IMR-90 (cell line): Measurements from ENCODE around the gene SLC22A12. TPM values are rescaled to one million over a fixed set of nuclear protein-coding genes. Genes with fewer than 3 reads are reported as not detected.

Experiments used
- ATAC-seq: fragments of 200-7000 bp; cut with Tn5 transposase; 2 replicates; pipeline ENCODE4 v1.9.1; 2020; ENCODE audit warnings: low read depth, mild to moderate bottlenecking, moderate library complexity
- BruUV-seq: library from RNA; stranded (reverse); fragments of 400-500 nt; replicated peaks from 2 replicates; lab custom pipeline; 2021; lab: Mats Ljungman, UMichigan
- CTCF ChIA-PET: fragments of 300-600 bp; formaldehyde crosslinking; extraction: SDS; loops from one replicate; lab custom pipeline; 2021; ENCODE audit warnings: antibody characterized with exemption; lab: Yijun Ruan, JAX
- POLR2A ChIA-PET: fragments of 300-600 bp; sonication (Branson Sonifier 250); formaldehyde crosslinking; loops from one replicate; lab custom pipeline; 2022; ENCODE audit warnings: antibody characterized with exemption; ENCODE audit not compliant: unreplicated experiment; lab: Charles Lee
- DNase-seq: peaks from one replicate; pipeline ENCODE4 v3.0.0; 2013
- H2AFZ ChIP-seq: replicated peaks from 2 replicates; pipeline ENCODE3; 2013; ENCODE audit warnings: low read length, mild to moderate bottlenecking; ENCODE audit not compliant: poor library complexity
- H2AK5ac ChIP-seq: 2 replicates; pipeline ENCODE4 v1.6.1; 2013; ENCODE audit warnings: low read depth, low read length, inconsistent platforms
- H2AK9ac ChIP-seq: replicated peaks from 2 replicates; pipeline ENCODE3; 2013; ENCODE audit warnings: mild to moderate bottlenecking, low read depth, low read length, moderate library complexity; ENCODE audit not compliant: poor library complexity
- H2BK120ac ChIP-seq: 2 replicates; pipeline ENCODE4 v1.6.1; 2013; ENCODE audit warnings: low read depth, low read length, inconsistent platforms
- H2BK15ac ChIP-seq: 3 replicates; pipeline ENCODE4 v1.6.1; 2013; ENCODE audit warnings: low read depth, low read length, inconsistent platforms
- H2BK20ac ChIP-seq: 2 replicates; pipeline ENCODE4 v1.6.1; 2013; ENCODE audit warnings: low read depth, mild to moderate bottlenecking, inconsistent platforms, low read length, moderate library complexity
- H2BK5ac ChIP-seq: 2 replicates; pipeline ENCODE4 v1.6.1; 2013; ENCODE audit warnings: mild to moderate bottlenecking, low read depth, low read length, inconsistent platforms; ENCODE audit not compliant: poor library complexity, severe bottlenecking
- H3K14ac ChIP-seq: replicated peaks from 2 replicates; pipeline ENCODE4 v1.6.1; 2013; ENCODE audit warnings: low read depth, low read length, inconsistent platforms
- H3K18ac ChIP-seq: 2 replicates; pipeline ENCODE4 v1.6.1; 2013; ENCODE audit warnings: low read depth, low read length, control low read depth
- H3K23ac ChIP-seq: 2 replicates; pipeline ENCODE4 v1.6.1; 2013; ENCODE audit warnings: low read depth, low read length, inconsistent platforms
- H3K27ac ChIP-seq: 2 replicates; pipeline ENCODE4 v1.5.1; 2013; ENCODE audit warnings: mild to moderate bottlenecking, control low read depth, low read length; ENCODE audit not compliant: insufficient read depth
- H3K27me3 ChIP-seq: 2 replicates; pipeline ENCODE4 v1.6.1; 2013; ENCODE audit warnings: low read length; ENCODE audit not compliant: control insufficient read depth, insufficient read depth
- H3K36me3 ChIP-seq: 2 replicates; pipeline ENCODE4 v1.6.1; 2013; ENCODE audit warnings: low read length, mixed read lengths; ENCODE audit not compliant: control insufficient read depth, insufficient read depth
- H3K4ac ChIP-seq: 2 replicates; pipeline ENCODE4 v1.6.1; 2013; ENCODE audit warnings: low read depth, low read length, inconsistent platforms
- H3K4me1 ChIP-seq: 2 replicates; pipeline ENCODE4 v1.6.1; 2013; ENCODE audit warnings: low read length, mixed read lengths; ENCODE audit not compliant: control insufficient read depth, insufficient read depth
- H3K4me2 ChIP-seq: 2 replicates; pipeline ENCODE4 v1.6.1; 2013; ENCODE audit warnings: low read depth, mild to moderate bottlenecking, control low read depth, low read length, moderate library complexity
- H3K4me3 ChIP-seq: 2 replicates; pipeline ENCODE4 v1.5.1; 2013; ENCODE audit warnings: low read depth, mild to moderate bottlenecking, control low read depth, low read length, moderate library complexity; ENCODE audit not compliant: insufficient read depth
- H3K56ac ChIP-seq: 2 replicates; pipeline ENCODE4 v1.6.1; 2013; ENCODE audit warnings: low read length, inconsistent platforms; ENCODE audit not compliant: insufficient read depth; ENCODE audit errors: extremely low read depth
- H3K79me1 ChIP-seq, 2 experiments: 2 replicates each; pipeline ENCODE4 v1.6.1; 2013; ENCODE audit warnings: low read length in 2 of 2, inconsistent platforms in 1 of 2, low read depth in 1 of 2
- H3K9ac ChIP-seq: 2 replicates; pipeline ENCODE4 v1.6.1; 2013; ENCODE audit warnings: low read depth, low read length, control low read depth
- H3K9me1 ChIP-seq: 2 replicates; pipeline ENCODE4 v1.6.1; 2013; ENCODE audit warnings: low read length, inconsistent platforms; ENCODE audit not compliant: insufficient read depth
- H3K9me3 ChIP-seq: 2 replicates; pipeline ENCODE4 v1.6.1; 2013; ENCODE audit warnings: low read length; ENCODE audit not compliant: control insufficient read depth, insufficient read depth
- H4K20me1 ChIP-seq: 2 replicates; pipeline ENCODE4 v1.6.1; 2013; ENCODE audit warnings: low read length, inconsistent platforms; ENCODE audit not compliant: insufficient read depth
- H4K5ac ChIP-seq: 2 replicates; pipeline ENCODE4 v1.6.1; 2013; ENCODE audit warnings: mild to moderate bottlenecking, low read depth, low read length, control low read depth
- H4K8ac ChIP-seq, 2 experiments: 2 replicates each; pipeline ENCODE4 v1.6.1; 2013; ENCODE audit warnings: low read depth in 2 of 2, low read length in 2 of 2, control low read depth in 1 of 2, inconsistent platforms in 1 of 2
- H4K91ac ChIP-seq: 2 replicates; pipeline ENCODE4 v1.6.1; 2013; ENCODE audit warnings: low read depth, low read length, inconsistent platforms; ENCODE audit not compliant: insufficient read depth
- BHLHE40 ChIP-seq: fragments of 150-350 bp; IDR thresholded peaks from 2 replicates; pipeline ENCODE4 v1.6.1; 2016; ENCODE audit warnings: mild to moderate bottlenecking, low read depth, low read length
- CEBPB ChIP-seq: IDR thresholded peaks from 2 replicates; pipeline ENCODE4 v1.6.1; 2012; ENCODE audit warnings: low read depth, low read length, improper control_type of control experiment
- CHD1 ChIP-seq: IDR thresholded peaks from 2 replicates; pipeline ENCODE4 v1.6.1; 2012; ENCODE audit warnings: low read depth, low read length, improper control_type of control experiment
- CTCF ChIP-seq: conservative IDR thresholded peaks from 2 replicates; pipeline ENCODE4 v1.5.1; 2012; ENCODE audit warnings: mild to moderate bottlenecking, low read depth, low read length, improper control_type of control experiment
- ELK1 ChIP-seq: fragments of 150-350 bp; IDR thresholded peaks from 2 replicates; pipeline ENCODE4 v1.6.1; 2016; ENCODE audit warnings: low read depth, mild to moderate bottlenecking, low read length, moderate library complexity, borderline replicate concordance
- FOS ChIP-seq: fragments of 150-350 bp; IDR thresholded peaks from 2 replicates; pipeline ENCODE4 v1.6.1; 2016; ENCODE audit warnings: low read depth, low read length
- MAFK ChIP-seq: IDR thresholded peaks from 2 replicates; pipeline ENCODE4 v1.6.1; 2012; ENCODE audit warnings: low read depth, low read length, improper control_type of control experiment
- MAZ ChIP-seq: IDR thresholded peaks from 2 replicates; pipeline ENCODE4 v1.6.1; 2012; ENCODE audit warnings: low read depth, mild to moderate bottlenecking, low read length, improper control_type of control experiment, moderate library complexity, borderline replicate concordance
- MXI1 ChIP-seq: IDR thresholded peaks from 2 replicates; pipeline ENCODE4 v1.6.1; 2012; ENCODE audit warnings: low read depth, mild to moderate bottlenecking, low read length, moderate library complexity, borderline replicate concordance
- NFE2L2 ChIP-seq: fragments of 150-350 bp; IDR thresholded peaks from 2 replicates; pipeline ENCODE4 v1.6.1; 2016; ENCODE audit warnings: low read depth, mild to moderate bottlenecking, low read length
- POLR2A ChIP-seq: IDR thresholded peaks from 2 replicates; pipeline ENCODE4 v1.6.1; 2012; ENCODE audit warnings: mild to moderate bottlenecking, low read depth, low read length
- RAD21 ChIP-seq: IDR thresholded peaks from 2 replicates; pipeline ENCODE4 v1.6.1; 2012; ENCODE audit warnings: low read length, improper control_type of control experiment
- RCOR1 ChIP-seq: IDR thresholded peaks from 2 replicates; pipeline ENCODE4 v1.6.1; 2012; ENCODE audit warnings: mild to moderate bottlenecking, low read length, improper control_type of control experiment; ENCODE audit not compliant: insufficient replicate concordance
- RFX5 ChIP-seq: IDR thresholded peaks from 2 replicates; pipeline ENCODE4 v1.8.0; 2012; ENCODE audit warnings: low read depth, mild to moderate bottlenecking, low read length, moderate library complexity
- SMC3 ChIP-seq: fragments of 150-350 bp; IDR thresholded peaks from 2 replicates; pipeline ENCODE4 v1.6.1; 2016; ENCODE audit warnings: low read depth, mild to moderate bottlenecking, antibody characterized with exemption, low read length, moderate library complexity
- USF2 ChIP-seq: fragments of 150-350 bp; IDR thresholded peaks from 2 replicates; pipeline ENCODE4 v1.6.1; 2017; ENCODE audit warnings: mild to moderate bottlenecking, antibody characterized with exemption, low read length, low read depth
- WGBS, 2 experiments: methylation state at CpG; one replicate each; pipeline versions ENCODE4 v1.1.5 to v1.1.7; 2013; ENCODE audit warnings: missing lambda C conversion rate in 2 of 2; ENCODE audit not compliant: insufficient read length in 1 of 2; ENCODE audit errors: extremely low coverage in 2 of 2; 5-methylcytosine and 5-hydroxymethylcytosine counted together
- dilution Hi-C: fragments of 300-500 bp; cut with HindIII; formaldehyde crosslinking; loops from one replicate; pipeline ENCODE4 v1.14.3; 2018; ENCODE audit warnings: low sequenced_read_pairs; ENCODE audit not compliant: unreplicated experiment
- in situ Hi-C: fragments of 300-500 bp; cut with MboI; formaldehyde crosslinking; loops from 3 replicates; pipeline ENCODE4 v1.14.3; 2019; ENCODE audit warnings: low sequenced_read_pairs, inconsistent platforms, mixed read lengths
- intact Hi-C: fragments of 100-400 bp; cut with micrococcal nuclease; formaldehyde crosslinking; loops from 2 replicates; pipeline ENCODE4 v1.10.0; 2022
- polyA plus RNA-seq, 3 experiments: library from polyadenylated mRNA; depleted of rRNA; stranded (reverse); fragments of >200 nt; gene quantifications; 2 replicates each; pipeline ENCODE4 v1.2.3, GENCODE V29; 2012; ENCODE audit warnings: low replicate concordance in 1 of 3
- total RNA-seq: library from RNA; depleted of rRNA; stranded (reverse); fragments of >200 nt; gene quantifications from 2 replicates; pipeline ENCODE4 v1.2.3, GENCODE V29; 2012

SLC22A12 gene
- total and polyA plus RNA-seq, 2 of the 4 experiments (the other 2 are of a cell fraction), result not detected

- Histone ChIP-seq H3K27ac (no peak overlapping the region), H2BK120ac (no peak overlapping the region), H4K91ac (no peak overlapping the region), H2AFZ (no peak overlapping the region), H3K27me3 (peaks cover 90% of the 10 kb centered on the region), H3K4me3 (no peak overlapping the region), H3K18ac (no peak overlapping the region), H3K14ac (no peak overlapping the region), H4K20me1 (peaks cover 5% of the 10 kb centered on the region), H2BK15ac (no peak overlapping the region), H4K8ac (no peak overlapping the region), H3K9me3 (peaks cover 5% of the 10 kb centered on the region; the same call in 1 of the 2 replicates), H4K5ac (no peak overlapping the region), H2AK9ac (no peak overlapping the region), H3K4me2 (no peak overlapping the region), H2BK5ac (no peak overlapping the region), H2AK5ac (no peak overlapping the region), H3K56ac (no peak overlapping the region), H3K9ac (no peak overlapping the region), H3K23ac (no peak overlapping the region), H2BK20ac (no peak overlapping the region), H3K4ac (no peak overlapping the region), H3K36me3 (no peaks in the 10 kb centered on the region), H3K79me1 (no peaks in the 10 kb centered on the region), H3K4me1 (no peaks in the 10 kb centered on the region), H3K9me1 (0 out of 2 replicates have a peak, but pooled peaks cover 3% of the 10 kb centered on the region)
- no CpG with 5 or more reads among the region's 53 CpGs for WGBS, 2 experiments
- dilution Hi-C loops (no loop called here), in situ Hi-C loops (no loop called here), intact Hi-C loops (no loop called here)
- POLR2A ChIA-PET, result no interaction called here
- CTCF ChIA-PET, result interaction anchor here (0.5 to 1.1 kb wide), 2 partner anchors 9 to 1870 kb away, joined by 3 to 4 read pairs; no protein-coding TSS in a partner anchor
- ATAC-seq (no peak; the same call in 1 of the 2 replicates), DNase-seq (no peak)
- BruUV-seq, result no TSS peak
- no peak for TF ChIP-seq POLR2A
- no peak for TF ChIP-seq BHLHE40
- no peak for TF ChIP-seq RFX5
- no peak for TF ChIP-seq MAZ
- TF ChIP-seq FOS, result no peak
- TF ChIP-seq NFE2L2, result no peak
- TF ChIP-seq CEBPB, result no peak
- TF ChIP-seq MAFK, result no peak
- TF ChIP-seq USF2, result no peak
- no peak for TF ChIP-seq CTCF
- no peak for TF ChIP-seq RCOR1
- no peak for TF ChIP-seq ELK1
- no peak for TF ChIP-seq MXI1
- TF ChIP-seq SMC3, result no peak
- no peak for TF ChIP-seq RAD21
- no peak for TF ChIP-seq CHD1
These were observed 52.3 kb downstream of the SLC22A12 start for GRCh38 chr11:64643256-64643881.
